GM19468 (cell line): ENCODE measurements around the gene AGR3.

ENCODE experiments used
- ATAC-seq: cut with Tn5 transposase; IDR thresholded peaks from one replicate; pipeline ENCODE4 v1.9.1; 2021; ENCODE audit warnings: mild to moderate bottlenecking, moderate library complexity, moderate number of reproducible peaks; ENCODE audit not compliant: unreplicated experiment; ENCODE audit errors: extremely low read depth

AGR3 gene

GRCh38 chr7:16881844-16882243 is at the start of gene AGR3:
AGR3 (minus strand) TSS chr7:16881983; CDS start chr7:16878618, 3,365 bp downstream.
- no peak for ATAC-seq

- ATAC-seq = no peak
These were observed 49.2 kb upstream of the AGR3 start for GRCh38 chr7:16930946-16931345.

- peak; percentile 85 for ATAC-seq
These were observed 47.5 kb upstream of the AGR3 start for GRCh38 chr7:16929146-16929762.

GRCh38 chr7:16926861-16927260 is 45.1 kb upstream of the AGR3 start:
- ATAC-seq = no peak

- ATAC-seq = peak; percentile 24
These were observed 44.5 kb upstream of the AGR3 start for GRCh38 chr7:16926283-16926682.

GRCh38 chr7:16925609-16926008 is 43.8 kb upstream of the AGR3 start:
- ATAC-seq = no peak

- no peak for ATAC-seq
These were observed 41.2 kb upstream of the AGR3 start for GRCh38 chr7:16923019-16923418.

- ATAC-seq = no peak
These were observed 40.0 kb upstream of the AGR3 start for GRCh38 chr7:16921644-16922257.

GRCh38 chr7:16921151-16921550 is 39.4 kb upstream of the AGR3 start:
- ATAC-seq = no peak

- no peak for ATAC-seq
These were observed 37.7 kb upstream of the AGR3 start for GRCh38 chr7:16919440-16919839.

- ATAC-seq = no peak
These were observed 36.6 kb upstream of the AGR3 start for GRCh38 chr7:16918288-16918895.

GRCh38 chr7:16916738-16917137 is 35.0 kb upstream of the AGR3 start:
- no peak for ATAC-seq

- ATAC-seq = no peak
These were observed 34.4 kb upstream of the AGR3 start for GRCh38 chr7:16916105-16916639.

- ATAC-seq = no peak
These were observed 33.6 kb upstream of the AGR3 start for GRCh38 chr7:16915405-16915804.

GRCh38 chr7:16914771-16915170 is 33.0 kb upstream of the AGR3 start:
- no peak for ATAC-seq

GRCh38 chr7:16913643-16914042 is 31.9 kb upstream of the AGR3 start:
- no peak for ATAC-seq

GRCh38 chr7:16912540-16912939 is 30.8 kb upstream of the AGR3 start:
- ATAC-seq = no peak

- no peak for ATAC-seq
These were observed 26.8 kb upstream of the AGR3 start for GRCh38 chr7:16908561-16908960.

- no peak for ATAC-seq
These were observed 23.7 kb upstream of the AGR3 start for GRCh38 chr7:16905300-16906044.

- ATAC-seq = no peak
These were observed 22.3 kb upstream of the AGR3 start for GRCh38 chr7:16904076-16904475.
